RWPE2 (cell line): ENCODE results near the gene ZNF212.
A peak's percentile ranks its signal among the peaks of the same experiment; 100 is the strongest.

Experiments
- ATAC-seq: fragments of 200-7000 bp; cut with Tn5 transposase; 3 replicates; pipeline ENCODE4 v1.9.1; 2021; ENCODE audit warnings: low read depth
- DNase-seq: peaks from one replicate; pipeline ENCODE4 v3.0.0-alpha.2; 2020; ENCODE audit warnings: low spot score
- H3K27ac ChIP-seq: fragments of 450-650 bp; 2 replicates; pipeline ENCODE4 v1.5.1; 2017; ENCODE audit warnings: mild to moderate bottlenecking; ENCODE audit not compliant: poor library complexity, severe bottlenecking
- H3K27me3 ChIP-seq: fragments of 250-450 bp; sonication (Bioruptor Pico); 2 replicates; pipeline ENCODE4 v1.5.1; 2021; ENCODE audit warnings: mild to moderate bottlenecking, moderate library complexity; ENCODE audit not compliant: insufficient read depth, poor library complexity, severe bottlenecking
- H3K36me3 ChIP-seq: fragments of 250-450 bp; sonication (Bioruptor Pico); 2 replicates; pipeline ENCODE4 v1.5.1; 2020; ENCODE audit warnings: low read depth, mild to moderate bottlenecking, moderate library complexity
- H3K4me1 ChIP-seq: fragments of 250-450 bp; sonication (Bioruptor Pico); 2 replicates; pipeline ENCODE4 v1.5.1; 2021; ENCODE audit warnings: mild to moderate bottlenecking, moderate library complexity; ENCODE audit not compliant: insufficient read depth, poor library complexity, severe bottlenecking
- H3K4me3 ChIP-seq: fragments of 250-450 bp; sonication (Bioruptor Pico); 2 replicates; pipeline ENCODE4 v1.5.1; 2021; ENCODE audit warnings: mild to moderate bottlenecking, moderate library complexity; ENCODE audit not compliant: severe bottlenecking
- H3K9me3 ChIP-seq: fragments of 250-450 bp; sonication (Bioruptor Pico); 2 replicates; pipeline ENCODE4 v1.5.1; 2021; ENCODE audit warnings: mild to moderate bottlenecking, moderate library complexity; ENCODE audit not compliant: severe bottlenecking
- CTCF ChIP-seq: fragments of 450-650 bp; IDR thresholded peaks from one replicate; pipeline ENCODE4 v1.5.1; 2017; ENCODE audit warnings: mild to moderate bottlenecking, moderate library complexity; ENCODE audit not compliant: poor library complexity, severe bottlenecking

Gene ZNF212

GRCh38 chr7:149218469-149219420 is 20.7 kb upstream of the ZNF212 start:
- no peaks in the 10 kb centered on the region for H3K27me3 ChIP-seq
- H3K4me1 ChIP-seq, result no peaks in the 10 kb centered on the region
- no peak for TF ChIP-seq CTCF
- H3K4me3 ChIP-seq, result no peak overlapping the region
- no peak for ATAC-seq
- DNase-seq, result no peak
- H3K27ac ChIP-seq, result no peak overlapping the region
- no peaks in the 10 kb centered on the region for H3K9me3 ChIP-seq
- peaks cover 83% of the 10 kb centered on the region for H3K36me3 ChIP-seq

GRCh38 chr7:149220534-149220933 is 18.9 kb upstream of the ZNF212 start:
- Histone ChIP-seq H3K9me3 (no peaks in the 10 kb centered on the region), H3K4me1 (no peaks in the 10 kb centered on the region), H3K27me3 (no peaks in the 10 kb centered on the region), H3K27ac (peak overlapping the region; percentile 25), H3K36me3 (peaks cover 72% of the 10 kb centered on the region), H3K4me3 (no peak overlapping the region)
- DNase-seq (no peak), ATAC-seq (peak; percentile 71)
- no peak for TF ChIP-seq CTCF

- no peaks in the 10 kb centered on the region for H3K9me3 ChIP-seq
- H3K27ac ChIP-seq, result no peak overlapping the region
- H3K27me3 ChIP-seq, result no peaks in the 10 kb centered on the region
- DNase-seq (no peak), ATAC-seq (no peak)
- H3K4me3 ChIP-seq, result no peak overlapping the region
- no peaks in the 10 kb centered on the region for H3K4me1 ChIP-seq
- no peak for TF ChIP-seq CTCF
- H3K36me3 ChIP-seq, result peaks cover 49% of the 10 kb centered on the region
These were observed 16.3 kb upstream of the ZNF212 start for GRCh38 chr7:149223176-149223575.

GRCh38 chr7:149223761-149224160 is 15.7 kb upstream of the ZNF212 start:
- Histone ChIP-seq H3K27me3 (no peaks in the 10 kb centered on the region), H3K9me3 (no peaks in the 10 kb centered on the region), H3K4me1 (no peaks in the 10 kb centered on the region), H3K27ac (no peak overlapping the region), H3K4me3 (no peak overlapping the region), H3K36me3 (peaks cover 43% of the 10 kb centered on the region)
- TF ChIP-seq CTCF, result no peak
- ATAC-seq, result no peak
- no peak for DNase-seq

GRCh38 chr7:149224352-149224751 is 15.1 kb upstream of the ZNF212 start:
- TF ChIP-seq CTCF, result no peak
- Histone ChIP-seq H3K9me3 (no peaks in the 10 kb centered on the region), H3K4me3 (no peak overlapping the region), H3K27me3 (no peaks in the 10 kb centered on the region), H3K36me3 (peaks cover 37% of the 10 kb centered on the region), H3K4me1 (no peaks in the 10 kb centered on the region), H3K27ac (no peak overlapping the region)
- ATAC-seq (no peak), DNase-seq (no peak)
